ENCODE results near the gene GLIS2.

GLIS2 gene

DNA sequence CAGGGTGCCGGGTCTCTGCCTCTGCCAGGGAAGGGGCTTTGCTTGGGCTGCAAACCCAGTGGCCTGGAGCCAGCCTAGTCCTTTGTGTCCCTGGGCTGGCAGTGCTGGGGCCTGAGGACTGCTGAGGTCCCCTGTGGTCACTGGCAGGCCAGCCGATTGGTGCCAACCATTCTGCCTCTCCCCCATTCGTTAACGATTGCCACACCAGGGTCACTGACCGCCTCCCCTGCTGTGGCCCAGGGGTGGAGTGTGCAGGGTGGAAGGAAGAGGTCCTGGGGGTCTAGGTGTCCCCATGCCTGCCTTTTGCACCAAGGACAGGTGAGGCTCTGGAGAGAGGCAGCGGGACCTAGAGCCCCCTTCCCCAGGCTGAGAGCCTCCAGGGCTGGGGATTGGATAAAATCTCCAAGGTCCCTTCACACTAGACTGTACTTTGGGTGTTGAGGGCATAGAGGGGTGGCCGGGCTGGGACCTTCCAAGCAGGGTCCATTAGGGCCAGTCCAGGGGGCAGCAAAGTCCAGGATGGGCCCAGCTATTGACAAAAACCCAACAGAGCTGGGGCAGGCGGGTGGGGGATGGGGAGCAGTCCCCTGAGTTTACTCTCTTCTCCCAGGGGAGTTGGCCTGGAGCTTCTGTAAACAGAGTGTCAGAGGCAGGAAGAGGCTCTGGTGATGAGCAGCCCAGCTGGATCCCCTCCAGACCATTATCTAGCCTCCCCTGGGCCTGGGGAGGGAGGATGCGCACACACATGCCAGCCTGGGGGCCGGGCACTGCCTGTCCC is 56.9 kb downstream of the GLIS2 start:
- DNase-seq: no peak

DNA sequence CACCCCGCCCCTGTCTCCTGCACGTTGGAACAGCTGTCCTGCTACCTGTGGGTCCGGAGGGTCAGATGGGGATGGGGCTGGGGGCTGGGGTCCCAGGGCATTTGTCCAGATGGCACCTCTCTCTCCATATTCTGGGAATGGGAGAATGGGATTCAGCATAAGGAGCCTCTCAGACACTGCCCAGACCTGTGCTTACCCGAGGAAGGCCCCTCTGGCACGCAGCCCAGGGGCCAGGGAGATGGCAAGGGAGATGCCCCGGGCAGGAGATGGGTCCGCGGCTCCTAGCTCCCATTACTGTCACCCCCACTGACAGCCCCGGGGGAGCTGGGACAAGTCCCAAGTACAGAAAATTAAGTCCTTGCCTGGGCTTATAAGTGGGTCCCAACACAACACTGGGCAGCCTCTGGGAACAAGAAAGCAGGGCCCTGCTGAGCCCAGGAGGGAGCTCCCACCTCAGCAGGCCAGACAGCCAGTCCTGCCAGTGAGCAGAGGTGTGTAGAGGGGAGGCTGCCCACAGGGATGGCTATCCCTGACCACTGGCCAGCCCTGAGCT is 57.6 kb downstream of the GLIS2 start:
- DNase-seq: no peak

DNA sequence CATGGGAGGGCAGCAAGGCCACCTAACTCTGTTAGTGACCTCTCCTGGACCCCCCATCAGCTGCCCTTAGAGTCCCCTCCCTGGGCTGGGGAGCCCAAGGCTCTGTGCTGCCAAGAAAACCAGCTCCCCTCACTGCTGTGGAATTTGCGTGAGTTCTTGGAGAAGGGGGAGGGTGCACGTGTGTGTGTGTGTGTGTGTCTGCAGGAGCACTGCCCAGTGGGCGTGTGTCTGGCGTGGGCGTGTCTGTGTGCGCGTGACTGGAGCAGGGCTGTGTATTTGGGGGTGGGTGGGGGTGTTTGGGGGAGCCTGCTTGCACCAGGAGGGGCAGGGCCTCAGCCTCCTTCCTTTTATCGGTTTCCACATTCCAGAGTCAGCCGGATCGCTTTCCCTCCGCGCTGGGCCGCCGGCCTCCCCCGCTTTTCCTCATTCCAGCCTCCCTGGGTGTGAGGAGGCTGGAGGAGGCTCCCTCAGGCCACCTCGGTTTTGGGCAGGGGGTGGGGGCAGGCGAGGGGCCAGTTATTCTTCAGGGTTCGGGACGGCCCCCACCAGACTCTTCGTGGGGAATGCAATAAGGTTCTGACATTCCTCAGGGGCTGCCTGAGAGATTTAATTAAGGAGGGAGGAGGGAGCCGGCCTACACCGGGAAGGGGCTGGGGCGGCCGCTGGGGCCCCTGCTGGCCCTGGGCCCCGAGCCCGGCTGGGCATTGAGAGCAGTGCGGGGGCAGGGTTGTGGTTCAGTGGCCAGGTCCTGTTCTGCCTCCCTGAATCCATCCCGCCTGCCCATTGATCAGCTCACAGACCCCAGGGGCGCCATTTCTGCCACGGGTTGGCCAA is 58.3 kb downstream of the GLIS2 start:
- DNase-seq: no peak

DNA sequence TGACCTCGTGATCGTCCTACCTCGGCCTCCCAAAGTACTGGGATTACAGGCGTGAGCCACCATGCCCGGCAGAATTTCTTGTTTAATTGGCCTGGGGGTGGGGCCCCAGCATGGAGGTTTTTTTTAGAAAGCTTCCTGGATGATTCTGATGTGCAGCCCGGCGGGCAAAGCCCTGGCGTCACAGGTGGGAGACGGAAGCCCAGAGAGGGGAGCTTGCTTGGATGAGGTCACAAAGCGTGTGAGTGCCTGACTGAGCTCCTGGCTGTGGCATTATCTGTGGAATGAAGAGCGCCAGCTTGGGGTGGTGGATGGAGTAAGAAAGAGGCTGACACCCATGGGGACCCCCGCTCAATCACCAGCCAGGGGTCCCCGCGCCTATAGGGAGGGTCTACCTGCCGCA is 59.9 kb downstream of the GLIS2 start:
- no peak for DNase-seq

DNA sequence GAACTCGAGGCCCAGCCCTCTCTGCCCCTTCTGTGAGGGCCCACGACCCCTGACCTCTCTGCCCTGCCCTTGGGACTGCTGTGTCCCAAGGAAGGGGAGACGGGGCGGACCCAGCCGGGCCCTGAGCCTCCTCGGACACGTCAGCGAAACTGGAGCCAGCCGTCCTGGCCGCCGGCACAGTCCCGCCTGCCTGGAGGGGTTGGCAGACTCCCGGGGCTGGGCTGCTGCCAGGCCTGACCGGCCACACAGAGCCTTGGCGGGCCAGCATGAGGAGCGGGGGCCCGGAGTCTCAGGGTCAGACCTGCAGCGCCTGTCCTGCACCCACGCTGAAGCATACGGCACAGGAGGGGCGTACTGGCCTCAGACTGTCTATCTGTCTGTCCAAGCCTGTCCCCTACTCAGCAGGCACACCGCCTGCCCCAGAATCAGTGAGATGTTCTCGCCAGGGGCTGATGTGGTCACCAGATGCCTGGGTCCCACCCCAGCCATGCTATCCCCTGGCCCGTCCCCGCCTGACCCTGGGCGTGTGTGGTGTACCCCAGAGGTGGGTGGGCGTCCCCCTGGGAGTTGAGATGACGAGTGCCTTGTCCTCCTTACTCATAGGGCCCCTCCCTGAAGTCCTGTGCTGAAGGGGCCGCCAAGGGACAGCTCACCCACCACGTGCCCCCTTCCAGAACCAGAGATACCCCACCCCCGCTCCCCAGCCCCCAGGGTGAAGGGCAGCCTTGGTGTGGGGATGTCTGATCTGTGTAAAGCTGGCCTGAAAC is 60.4 kb downstream of the GLIS2 start:
- DNase-seq: no peak

DNA sequence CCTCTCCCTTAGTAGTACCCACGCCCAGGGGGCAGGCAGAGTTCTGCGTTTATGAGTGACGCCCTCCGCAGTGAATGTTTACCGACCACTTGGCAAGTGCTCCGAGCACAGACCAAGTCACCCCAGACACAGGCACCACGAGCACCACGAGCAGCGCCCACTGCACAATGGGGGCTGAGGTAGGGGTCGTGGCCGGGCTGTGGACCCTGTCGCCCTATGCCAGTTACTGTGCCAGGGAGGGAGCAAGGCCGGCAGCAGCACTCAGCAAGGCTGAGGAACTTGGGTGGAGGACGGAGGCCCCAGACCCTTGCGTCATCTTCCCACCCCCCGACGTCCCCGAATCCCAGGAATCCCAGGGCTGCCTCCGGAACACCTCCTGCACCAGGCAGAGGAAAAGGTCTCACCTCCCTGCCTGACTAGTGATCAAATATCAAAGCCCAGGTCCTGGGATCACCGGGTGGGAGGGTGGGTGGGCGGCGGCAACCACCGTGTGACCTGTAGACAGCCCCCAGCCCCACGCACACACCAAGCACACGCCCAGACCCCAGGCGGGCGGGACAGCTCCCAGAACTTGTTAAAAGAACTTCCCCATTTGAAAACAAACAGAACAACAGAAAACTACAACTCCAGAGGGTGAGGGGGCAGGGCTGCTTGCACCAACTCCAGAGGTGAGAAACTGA is 61.2 kb downstream of the GLIS2 start:
- DNase-seq: no peak

DNA sequence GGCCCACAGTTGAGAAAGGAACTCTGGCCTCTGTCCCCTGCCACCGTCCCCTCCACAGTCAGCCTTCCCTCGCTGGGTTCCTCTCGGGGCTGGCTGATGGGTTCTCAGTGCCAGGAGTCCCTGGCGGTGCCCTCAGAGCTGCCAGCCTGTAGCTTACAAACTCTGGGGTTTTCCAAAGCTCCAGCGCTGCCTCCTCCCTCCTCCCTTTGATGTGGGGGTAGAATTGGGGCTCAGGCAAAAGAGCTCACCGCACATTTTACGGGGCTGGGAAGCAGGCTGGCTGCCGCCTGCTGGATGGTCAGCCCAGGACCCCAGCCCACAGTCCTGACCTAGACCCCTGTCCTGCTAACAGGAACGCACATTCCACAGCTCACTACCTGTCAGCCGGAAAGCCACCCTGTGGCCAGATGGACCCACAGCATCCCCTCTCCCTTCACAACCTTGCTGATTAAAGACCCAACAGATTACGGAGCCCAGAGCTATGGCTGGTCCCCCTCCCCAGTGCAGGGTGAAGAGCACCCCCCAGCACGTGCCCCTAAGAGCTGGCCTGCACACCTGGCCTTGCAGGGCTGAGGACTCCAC is 61.8 kb downstream of the GLIS2 start:
- no peak for DNase-seq

DNA sequence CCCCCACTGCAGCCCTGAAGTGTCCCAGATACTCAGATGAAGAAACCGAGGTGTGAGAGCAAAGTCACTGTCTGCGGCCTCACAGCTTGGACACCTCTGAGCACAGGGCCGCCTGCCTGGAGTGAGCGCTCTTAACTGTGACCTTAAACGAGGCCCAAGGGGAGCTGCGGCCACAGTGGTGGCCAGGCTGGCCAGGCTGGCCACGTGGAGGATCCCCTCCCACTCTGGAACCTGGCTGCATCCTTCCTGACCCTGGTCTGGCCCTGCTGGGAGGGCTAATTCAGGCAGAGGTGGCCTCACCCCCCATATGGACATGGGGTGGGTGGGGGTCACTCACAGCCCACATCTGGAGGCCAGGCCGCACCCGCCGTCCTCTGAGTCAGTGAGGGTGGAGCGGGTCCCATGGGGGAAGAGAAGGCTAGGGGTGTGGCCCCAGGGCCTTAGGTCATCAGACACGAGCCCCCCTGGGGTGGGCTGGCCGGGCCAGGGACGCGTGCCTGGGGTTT is 62.3 kb downstream of the GLIS2 start:
- no peak for DNase-seq

DNA sequence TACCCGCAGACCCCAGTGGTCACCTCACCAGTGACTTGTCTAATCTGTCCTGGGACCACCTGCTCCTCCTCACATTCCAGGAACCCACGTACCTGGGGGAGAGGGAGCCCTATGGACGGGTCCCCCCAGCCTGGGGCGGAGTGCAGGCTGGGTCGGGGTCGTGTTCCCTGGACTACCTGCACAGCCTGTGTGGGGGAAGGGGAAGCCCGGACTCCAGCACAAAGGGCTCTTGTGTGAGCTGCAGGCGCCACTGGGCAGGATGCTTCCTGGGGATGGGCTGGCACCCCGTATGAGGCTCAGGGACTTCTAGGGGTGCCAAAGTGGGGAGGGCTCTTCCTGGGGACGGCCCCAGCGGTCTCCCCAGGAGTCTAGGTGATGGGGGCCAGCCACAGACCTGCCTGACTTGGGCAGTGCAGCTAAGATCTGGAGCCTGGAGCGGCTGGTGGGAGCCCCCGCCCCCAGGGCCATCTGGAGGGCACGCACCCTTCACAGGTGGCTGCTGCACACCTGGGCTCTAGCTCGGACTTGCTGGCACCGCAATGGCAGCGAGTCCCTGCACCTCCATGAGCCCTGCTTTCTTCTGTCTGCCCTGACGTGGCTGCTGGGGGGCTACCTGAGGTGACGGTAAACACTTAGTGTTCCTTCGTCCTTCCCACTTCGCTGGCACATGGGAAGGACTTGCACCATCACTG is 63.3 kb downstream of the GLIS2 start:
- no peak for DNase-seq

DNA sequence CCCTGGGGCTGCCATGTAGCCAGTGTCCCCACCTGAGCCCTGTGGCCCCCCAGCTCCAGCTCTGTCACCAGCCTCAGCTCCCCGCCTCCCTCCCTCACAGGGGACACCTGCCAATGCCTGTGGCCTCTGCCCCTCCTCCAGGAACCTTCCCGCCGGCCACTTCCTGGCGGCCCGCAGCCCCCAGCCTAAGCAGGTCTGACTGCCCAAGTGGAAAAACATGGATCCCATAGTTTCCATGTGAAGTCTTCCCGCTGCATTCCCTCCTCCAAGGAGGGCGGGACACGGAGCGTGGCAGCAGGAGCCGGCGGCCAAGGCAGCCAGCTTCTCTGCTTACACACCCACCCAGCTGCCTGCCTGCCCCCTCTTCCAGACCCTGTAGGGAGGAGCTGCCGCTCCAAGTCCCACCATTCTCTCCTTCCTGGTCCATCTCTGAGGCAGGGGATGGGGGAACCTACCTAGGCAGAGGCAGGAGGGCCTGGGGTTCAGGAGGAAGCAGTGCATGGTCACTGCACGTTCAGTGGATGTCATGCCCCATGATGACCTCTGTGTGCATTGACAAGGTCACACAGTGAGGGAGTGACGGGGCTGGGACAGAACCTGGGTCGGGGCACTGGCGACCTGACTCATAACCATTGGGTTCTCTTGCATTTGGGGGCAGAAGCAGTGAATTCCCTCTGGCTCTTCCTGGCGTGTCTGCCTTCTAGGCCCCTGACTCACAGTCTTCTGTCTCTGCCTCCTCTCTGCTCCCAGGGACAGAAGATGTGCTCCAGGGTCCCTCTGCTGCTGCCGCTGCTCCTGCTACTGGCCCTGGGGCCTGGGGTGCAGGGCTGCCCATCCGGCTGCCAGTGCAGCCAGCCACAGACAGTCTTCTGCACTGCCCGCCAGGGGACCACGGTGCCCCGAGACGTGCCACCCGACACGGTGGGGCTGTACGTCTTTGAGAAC is 64.5 kb downstream of the GLIS2 start:
- no peak for DNase-seq

DNA sequence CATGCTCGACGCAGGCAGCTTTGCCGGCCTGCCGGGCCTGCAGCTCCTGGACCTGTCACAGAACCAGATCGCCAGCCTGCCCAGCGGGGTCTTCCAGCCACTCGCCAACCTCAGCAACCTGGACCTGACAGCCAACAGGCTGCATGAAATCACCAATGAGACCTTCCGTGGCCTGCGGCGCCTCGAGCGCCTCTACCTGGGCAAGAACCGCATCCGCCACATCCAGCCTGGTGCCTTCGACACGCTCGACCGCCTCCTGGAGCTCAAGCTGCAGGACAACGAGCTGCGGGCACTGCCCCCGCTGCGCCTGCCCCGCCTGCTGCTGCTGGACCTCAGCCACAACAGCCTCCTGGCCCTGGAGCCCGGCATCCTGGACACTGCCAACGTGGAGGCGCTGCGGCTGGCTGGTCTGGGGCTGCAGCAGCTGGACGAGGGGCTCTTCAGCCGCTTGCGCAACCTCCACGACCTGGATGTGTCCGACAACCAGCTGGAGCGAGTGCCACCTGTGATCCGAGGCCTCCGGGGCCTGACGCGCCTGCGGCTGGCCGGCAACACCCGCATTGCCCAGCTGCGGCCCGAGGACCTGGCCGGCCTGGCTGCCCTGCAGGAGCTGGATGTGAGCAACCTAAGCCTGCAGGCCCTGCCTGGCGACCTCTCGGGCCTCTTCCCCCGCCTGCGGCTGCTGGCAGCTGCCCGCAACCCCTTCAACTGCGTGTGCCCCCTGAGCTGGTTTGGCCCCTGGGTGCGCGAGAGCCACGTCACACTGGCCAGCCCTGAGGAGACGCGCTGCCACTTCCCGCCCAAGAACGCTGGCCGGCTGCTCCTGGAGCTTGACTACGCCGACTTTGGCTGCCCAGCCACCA is 65.4 kb downstream of the GLIS2 start:
- no peak for DNase-seq

DNA sequence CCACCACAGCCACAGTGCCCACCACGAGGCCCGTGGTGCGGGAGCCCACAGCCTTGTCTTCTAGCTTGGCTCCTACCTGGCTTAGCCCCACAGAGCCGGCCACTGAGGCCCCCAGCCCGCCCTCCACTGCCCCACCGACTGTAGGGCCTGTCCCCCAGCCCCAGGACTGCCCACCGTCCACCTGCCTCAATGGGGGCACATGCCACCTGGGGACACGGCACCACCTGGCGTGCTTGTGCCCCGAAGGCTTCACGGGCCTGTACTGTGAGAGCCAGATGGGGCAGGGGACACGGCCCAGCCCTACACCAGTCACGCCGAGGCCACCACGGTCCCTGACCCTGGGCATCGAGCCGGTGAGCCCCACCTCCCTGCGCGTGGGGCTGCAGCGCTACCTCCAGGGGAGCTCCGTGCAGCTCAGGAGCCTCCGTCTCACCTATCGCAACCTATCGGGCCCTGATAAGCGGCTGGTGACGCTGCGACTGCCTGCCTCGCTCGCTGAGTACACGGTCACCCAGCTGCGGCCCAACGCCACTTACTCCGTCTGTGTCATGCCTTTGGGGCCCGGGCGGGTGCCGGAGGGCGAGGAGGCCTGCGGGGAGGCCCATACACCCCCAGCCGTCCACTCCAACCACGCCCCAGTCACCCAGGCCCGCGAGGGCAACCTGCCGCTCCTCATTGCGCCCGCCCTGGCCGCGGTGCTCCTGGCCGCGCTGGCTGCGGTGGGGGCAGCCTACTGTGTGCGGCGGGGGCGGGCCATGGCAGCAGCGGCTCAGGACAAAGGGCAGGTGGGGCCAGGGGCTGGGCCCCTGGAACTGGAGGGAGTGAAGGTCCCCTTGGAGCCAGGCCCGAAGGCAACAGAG is 66.3 kb downstream of the GLIS2 start:
- no peak for DNase-seq

DNA sequence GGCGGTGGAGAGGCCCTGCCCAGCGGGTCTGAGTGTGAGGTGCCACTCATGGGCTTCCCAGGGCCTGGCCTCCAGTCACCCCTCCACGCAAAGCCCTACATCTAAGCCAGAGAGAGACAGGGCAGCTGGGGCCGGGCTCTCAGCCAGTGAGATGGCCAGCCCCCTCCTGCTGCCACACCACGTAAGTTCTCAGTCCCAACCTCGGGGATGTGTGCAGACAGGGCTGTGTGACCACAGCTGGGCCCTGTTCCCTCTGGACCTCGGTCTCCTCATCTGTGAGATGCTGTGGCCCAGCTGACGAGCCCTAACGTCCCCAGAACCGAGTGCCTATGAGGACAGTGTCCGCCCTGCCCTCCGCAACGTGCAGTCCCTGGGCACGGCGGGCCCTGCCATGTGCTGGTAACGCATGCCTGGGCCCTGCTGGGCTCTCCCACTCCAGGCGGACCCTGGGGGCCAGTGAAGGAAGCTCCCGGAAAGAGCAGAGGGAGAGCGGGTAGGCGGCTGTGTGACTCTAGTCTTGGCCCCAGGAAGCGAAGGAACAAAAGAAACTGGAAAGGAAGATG is 67.0 kb downstream of the GLIS2 start:
- no peak for DNase-seq

DNA sequence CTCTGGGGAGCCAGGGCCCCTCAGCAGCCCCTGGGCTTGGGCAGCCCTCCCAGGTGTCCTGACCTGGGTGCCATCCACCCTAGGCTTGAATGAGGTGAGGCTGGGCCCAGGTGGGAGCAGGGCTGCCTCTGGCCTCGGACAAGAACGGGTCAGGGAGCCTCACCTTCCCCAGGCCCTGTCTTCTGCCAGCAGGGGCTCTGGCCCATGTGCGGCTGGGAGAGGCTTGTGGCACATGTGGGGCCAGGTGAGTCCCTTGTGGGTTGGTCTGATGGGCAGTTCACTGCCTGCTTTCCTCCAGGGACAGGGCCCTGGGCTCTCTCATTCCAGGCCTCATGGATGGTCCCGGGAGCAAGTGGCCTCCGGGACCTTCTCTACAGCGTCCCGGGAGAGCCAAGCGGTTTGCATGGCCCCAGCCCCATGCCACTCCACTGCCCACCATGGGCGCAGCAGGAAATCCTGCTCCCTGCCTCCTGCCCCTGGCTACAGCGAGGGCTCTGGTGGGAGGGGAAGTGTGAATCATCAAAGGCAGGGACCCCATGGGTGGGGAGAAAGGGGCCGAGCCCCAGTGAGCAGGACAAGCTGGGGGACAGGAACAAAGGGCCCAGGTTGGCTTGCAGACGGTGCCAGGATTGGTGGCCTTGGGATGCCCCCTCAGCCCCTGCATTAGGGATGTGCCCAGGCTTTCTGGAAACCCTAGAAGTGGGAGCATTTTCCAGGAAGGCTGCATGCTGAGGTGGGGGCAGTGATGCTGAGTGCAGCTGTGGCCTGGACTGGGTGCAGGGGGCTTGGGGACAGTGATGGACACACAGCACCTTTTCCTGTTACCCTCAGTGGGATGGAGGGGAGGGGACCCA is 68.0 kb downstream of the GLIS2 start:
- no peak for DNase-seq

DNA sequence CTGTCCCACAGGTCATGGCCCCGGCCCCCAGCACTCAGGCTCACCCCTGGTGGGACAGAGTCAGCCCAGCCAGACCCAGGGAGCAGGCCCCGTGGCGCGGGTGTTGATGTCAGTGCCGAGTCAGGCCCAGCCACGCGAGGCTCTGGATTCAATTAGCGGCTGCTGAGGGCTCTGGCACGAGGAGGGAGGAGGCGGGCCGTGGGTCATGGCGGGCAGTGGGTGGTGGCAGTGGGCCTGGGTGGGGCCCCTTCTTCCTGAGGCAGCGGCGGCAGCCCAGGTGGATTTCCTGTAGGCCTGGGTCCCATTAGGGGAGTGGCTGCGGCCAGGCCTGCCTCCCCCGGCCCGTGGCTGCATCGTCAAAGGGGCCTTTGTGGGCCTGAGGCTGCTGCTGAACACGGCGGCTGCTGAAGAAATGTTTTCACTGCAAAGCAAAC is 68.7 kb downstream of the GLIS2 start:
- no peak for DNase-seq

DNA sequence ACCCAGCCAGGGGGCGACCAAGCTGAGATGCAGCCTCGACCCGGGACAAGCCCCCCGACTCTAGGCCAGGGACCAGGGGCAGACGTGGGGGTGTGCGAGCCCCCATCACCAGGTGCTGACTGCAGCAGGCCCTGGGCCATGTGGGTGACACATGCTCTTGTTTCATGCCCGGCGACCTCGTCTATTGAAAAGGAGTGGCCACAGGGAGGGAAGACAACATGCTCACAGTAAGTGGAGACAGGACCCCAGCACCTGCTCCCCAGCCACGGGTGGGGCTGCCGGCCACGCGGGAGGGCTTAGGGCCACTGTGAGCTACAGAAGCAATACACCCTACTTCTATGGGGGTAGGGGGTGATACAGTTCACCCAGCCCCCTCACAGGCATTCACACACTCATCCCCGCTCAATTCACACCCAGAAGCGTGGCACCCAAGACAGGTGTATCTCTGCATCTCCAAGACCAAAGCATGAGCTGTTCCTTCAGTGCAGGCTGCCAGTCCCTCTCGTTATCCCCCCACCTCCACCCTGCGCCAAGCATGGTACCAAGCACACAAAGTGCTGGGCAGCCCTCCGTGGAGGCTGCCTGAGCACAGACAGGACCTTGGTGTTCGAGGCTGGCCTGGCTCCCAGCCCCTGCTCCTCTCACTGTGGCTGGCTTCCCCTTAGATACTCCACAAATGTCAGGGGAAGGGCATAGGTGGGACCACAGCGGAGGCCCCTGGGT is 69.4 kb downstream of the GLIS2 start:
- no peak for DNase-seq

Measured in stimulated activated CD4-positive, alpha-beta T cell treated with anti-CD3 and anti-CD28 coated beads, Interleukin-1b, Interleukin-23, amount 100 ng/mL, for 48 hours (primary cell).